Gastroesophageal sphincter (tissue), 3 donors: ENCODE data around the gene SLC2A14.

Experiments used
- EP300 ChIP-seq: sonication (generic); formaldehyde crosslinking; IDR thresholded peaks from one replicate; pipeline ENCODE4 v1.6.1; 2017; ENCODE audit warnings: antibody characterized with exemption, mild to moderate bottlenecking
- POLR2A ChIP-seq, 2 donors: fragments of 450-650 bp; IDR thresholded peaks; one replicate each; pipeline ENCODE4 v1.6.1; 2017; ENCODE audit warnings: antibody characterized with exemption in 2 of 2, mild to moderate bottlenecking in 2 of 2, moderate library complexity in 1 of 2
- POLR2AphosphoS5 ChIP-seq: sonication (generic); formaldehyde crosslinking; IDR thresholded peaks from one replicate; pipeline ENCODE4 v1.6.1; 2017; ENCODE audit warnings: antibody characterized with exemption
- TF ChIP-seq, protein P1 (sequence below), 4 experiments: fragments of 200-600 bp in 2 of 4; fragments of 450-650 bp in 2 of 4; sonication (generic) in 1 of 4; IDR thresholded peaks; one replicate each; pipeline ENCODE4 v1.5.1; 2017 to 2019; ENCODE audit warnings: antibody characterized with exemption in 4 of 4, mild to moderate bottlenecking in 2 of 4, moderate library complexity in 2 of 4

DNA sequence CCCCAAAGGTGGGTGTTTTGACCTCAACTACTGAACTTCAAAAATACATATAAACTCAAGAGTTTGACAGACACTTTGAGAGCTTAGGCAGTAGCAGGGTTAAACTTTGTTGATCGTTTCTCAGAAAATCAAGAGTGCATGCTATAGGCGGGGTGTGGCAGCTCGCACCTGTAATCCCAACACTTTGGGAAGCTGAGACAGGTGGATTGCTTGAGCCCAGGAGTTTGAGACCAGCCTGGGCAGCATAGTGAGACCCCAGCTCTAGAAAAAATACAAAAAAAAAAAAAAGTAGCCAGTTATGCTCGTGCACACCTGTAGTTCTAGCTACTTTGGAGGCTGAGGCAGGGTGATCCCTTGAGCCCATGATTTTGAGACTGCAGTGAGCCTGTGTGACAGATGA lies 71.3 kb downstream of the SLC2A14 start:
- TF ChIP-seq, protein P1, sequence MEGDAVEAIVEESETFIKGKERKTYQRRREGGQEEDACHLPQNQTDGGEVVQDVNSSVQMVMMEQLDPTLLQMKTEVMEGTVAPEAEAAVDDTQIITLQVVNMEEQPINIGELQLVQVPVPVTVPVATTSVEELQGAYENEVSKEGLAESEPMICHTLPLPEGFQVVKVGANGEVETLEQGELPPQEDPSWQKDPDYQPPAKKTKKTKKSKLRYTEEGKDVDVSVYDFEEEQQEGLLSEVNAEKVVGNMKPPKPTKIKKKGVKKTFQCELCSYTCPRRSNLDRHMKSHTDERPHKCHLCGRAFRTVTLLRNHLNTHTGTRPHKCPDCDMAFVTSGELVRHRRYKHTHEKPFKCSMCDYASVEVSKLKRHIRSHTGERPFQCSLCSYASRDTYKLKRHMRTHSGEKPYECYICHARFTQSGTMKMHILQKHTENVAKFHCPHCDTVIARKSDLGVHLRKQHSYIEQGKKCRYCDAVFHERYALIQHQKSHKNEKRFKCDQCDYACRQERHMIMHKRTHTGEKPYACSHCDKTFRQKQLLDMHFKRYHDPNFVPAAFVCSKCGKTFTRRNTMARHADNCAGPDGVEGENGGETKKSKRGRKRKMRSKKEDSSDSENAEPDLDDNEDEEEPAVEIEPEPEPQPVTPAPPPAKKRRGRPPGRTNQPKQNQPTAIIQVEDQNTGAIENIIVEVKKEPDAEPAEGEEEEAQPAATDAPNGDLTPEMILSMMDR (IDR thresholded peaks at IDR 0.05): no peak
- no peak for TF ChIP-seq POLR2A (IDR thresholded peaks at IDR 0.05)
- no peak for TF ChIP-seq EP300
- TF ChIP-seq POLR2AphosphoS5: no peak
